ENCODE data around the gene CHD1.

CHD1 gene

GRCh38 chr5:98904780-98905179 lies 24.0 kb downstream of the CHD1 start:
- H3K27me3 Mint-ChIP-seq, result no peaks in the 10 kb centered on the region
- DNase-seq, result no peak
- no peak overlapping the region for H3K4me3 Mint-ChIP-seq
- no peak overlapping the region for H3K27ac Mint-ChIP-seq
- CTCF ChIA-PET, result interaction anchor here (1.1 to 3.1 kb wide), 6 partner anchors 9 to 156 kb away, joined by 3 to 33 read pairs (median 5); no protein-coding TSS in a partner anchor
- peaks cover 23% of the 10 kb centered on the region for H3K36me3 Mint-ChIP-seq
- peaks cover 15% of the 10 kb centered on the region for H3K4me1 Mint-ChIP-seq
- no peaks in the 10 kb centered on the region for H3K9me3 Mint-ChIP-seq

GRCh38 chr5:98902733-98903132 lies 26.1 kb downstream of the CHD1 start:
- Mint-ChIP-seq H3K27ac (no peak overlapping the region), H3K36me3 (peaks cover 28% of the 10 kb centered on the region), H3K4me3 (no peak overlapping the region), H3K9me3 (no peaks in the 10 kb centered on the region), H3K4me1 (peaks cover 7% of the 10 kb centered on the region), H3K27me3 (no peaks in the 10 kb centered on the region)
- CTCF ChIA-PET, result interaction anchor here (1.6 to 3.1 kb wide), 2 partner anchors 129 to 158 kb away, joined by 4 to 22 read pairs; no protein-coding TSS in a partner anchor
- no peak for DNase-seq

- no peak overlapping the region for H3K4me3 Mint-ChIP-seq
- DNase-seq, result no peak
- H3K4me1 Mint-ChIP-seq, result no peaks in the 10 kb centered on the region
- no peak overlapping the region for H3K27ac Mint-ChIP-seq
- no peaks in the 10 kb centered on the region for H3K9me3 Mint-ChIP-seq
- H3K36me3 Mint-ChIP-seq, result peaks cover 35% of the 10 kb centered on the region
- CTCF ChIA-PET, result no interaction called here
- no peaks in the 10 kb centered on the region for H3K27me3 Mint-ChIP-seq
Observed at GRCh38 chr5:98899456-98899855, 29.4 kb downstream of the CHD1 start.

- CTCF ChIA-PET, result interaction anchor here (0.6 to 0.8 kb wide), 2 partner anchors 41 to 162 kb away, joined by 3 read pairs; no protein-coding TSS in a partner anchor
- Mint-ChIP-seq H3K9me3 (no peaks in the 10 kb centered on the region), H3K4me1 (no peaks in the 10 kb centered on the region), H3K27ac (no peak overlapping the region), H3K27me3 (no peaks in the 10 kb centered on the region), H3K36me3 (peaks cover 35% of the 10 kb centered on the region), H3K4me3 (no peak overlapping the region)
- DNase-seq, result no peak
Observed at GRCh38 chr5:98898743-98899142, 30.1 kb downstream of the CHD1 start.

GRCh38 chr5:98891591-98891990 lies 37.2 kb downstream of the CHD1 start:
- no peaks in the 10 kb centered on the region for H3K4me1 Mint-ChIP-seq
- CTCF ChIA-PET, result no interaction called here
- no peak for DNase-seq
- no peak overlapping the region for H3K27ac Mint-ChIP-seq
- H3K9me3 Mint-ChIP-seq, result no peaks in the 10 kb centered on the region
- no peak overlapping the region for H3K4me3 Mint-ChIP-seq
- H3K27me3 Mint-ChIP-seq, result no peaks in the 10 kb centered on the region
- H3K36me3 Mint-ChIP-seq, result peaks cover 45% of the 10 kb centered on the region

- H3K27ac Mint-ChIP-seq, result peak overlapping the region; percentile 33
- no peaks in the 10 kb centered on the region for H3K9me3 Mint-ChIP-seq
- peaks cover 49% of the 10 kb centered on the region for H3K36me3 Mint-ChIP-seq
- H3K27me3 Mint-ChIP-seq, result no peaks in the 10 kb centered on the region
- no peak for DNase-seq
- no peak overlapping the region for H3K4me3 Mint-ChIP-seq
- CTCF ChIA-PET, result no interaction called here
- H3K4me1 Mint-ChIP-seq, result no peaks in the 10 kb centered on the region
Observed at GRCh38 chr5:98880598-98880997, 48.2 kb downstream of the CHD1 start.

- CTCF ChIA-PET, result no interaction called here
Observed at GRCh38 chr5:98880151-98880550, 48.7 kb downstream of the CHD1 start.

GRCh38 chr5:98877600-98877999 lies 51.2 kb downstream of the CHD1 start:
- Mint-ChIP-seq H3K4me1 (no peaks in the 10 kb centered on the region), H3K36me3 (peaks cover 42% of the 10 kb centered on the region), H3K4me3 (no peak overlapping the region), H3K27ac (peak overlapping the region; percentile 46), H3K27me3 (no peaks in the 10 kb centered on the region), H3K9me3 (no peaks in the 10 kb centered on the region)
- CTCF ChIA-PET, result no interaction called here
- DNase-seq, result no peak

More at GRCh38 chr5:98880151-98880550, 48.7 kb downstream of the CHD1 start:
- H3K36me3 Mint-ChIP-seq, result peaks cover 48% of the 10 kb centered on the region
- no peaks in the 10 kb centered on the region for H3K4me1 Mint-ChIP-seq
- DNase-seq, result no peak
- H3K9me3 Mint-ChIP-seq, result no peaks in the 10 kb centered on the region
- H3K27ac Mint-ChIP-seq, result no peak overlapping the region
- no peak overlapping the region for H3K4me3 Mint-ChIP-seq
- no peaks in the 10 kb centered on the region for H3K27me3 Mint-ChIP-seq

- CTCF ChIA-PET, result no interaction called here
- DNase-seq, result no peak
- peaks cover 44% of the 10 kb centered on the region for H3K36me3 Mint-ChIP-seq
- no peak overlapping the region for H3K4me3 Mint-ChIP-seq
- no peak overlapping the region for H3K27ac Mint-ChIP-seq
- no peaks in the 10 kb centered on the region for H3K27me3 Mint-ChIP-seq
- no peaks in the 10 kb centered on the region for H3K9me3 Mint-ChIP-seq
- no peaks in the 10 kb centered on the region for H3K4me1 Mint-ChIP-seq
Observed at GRCh38 chr5:98872674-98873073, 56.1 kb downstream of the CHD1 start.

- Mint-ChIP-seq H3K27ac (no peak overlapping the region), H3K36me3 (peaks cover 48% of the 10 kb centered on the region), H3K4me3 (no peak overlapping the region), H3K27me3 (no peaks in the 10 kb centered on the region), H3K9me3 (no peaks in the 10 kb centered on the region), H3K4me1 (no peaks in the 10 kb centered on the region)
- no peak for DNase-seq
- CTCF ChIA-PET, result interaction anchor here (0.7 to 1.1 kb wide), 2 partner anchors 26 to 94 kb away, joined by 3 read pairs; no protein-coding TSS in a partner anchor
Observed at GRCh38 chr5:98865690-98866089, 63.1 kb downstream of the CHD1 start.

- Mint-ChIP-seq H3K27me3 (no peaks in the 10 kb centered on the region), H3K9me3 (peaks cover 2% of the 10 kb centered on the region)
Observed at GRCh38 chr5:98847054-98847453, 81.8 kb downstream of the CHD1 start.

GRCh38 chr5:98846520-98846919 lies 82.3 kb downstream of the CHD1 start:
- no peak for DNase-seq
- Mint-ChIP-seq H3K4me1 (no peaks in the 10 kb centered on the region), H3K27ac (no peak overlapping the region), H3K36me3 (peaks cover 2% of the 10 kb centered on the region), H3K4me3 (no peak overlapping the region), H3K9me3 (peaks cover 2% of the 10 kb centered on the region), H3K27me3 (no peaks in the 10 kb centered on the region)
- CTCF ChIA-PET, result no interaction called here

More at GRCh38 chr5:98847054-98847453, 81.8 kb downstream of the CHD1 start:
- H3K4me1 Mint-ChIP-seq, result no peaks in the 10 kb centered on the region
- H3K27ac Mint-ChIP-seq, result no peak overlapping the region
- no peak for DNase-seq
- peaks cover 2% of the 10 kb centered on the region for H3K36me3 Mint-ChIP-seq
- no peak overlapping the region for H3K4me3 Mint-ChIP-seq
- CTCF ChIA-PET, result no interaction called here

GRCh38 chr5:98845878-98846277 lies 82.9 kb downstream of the CHD1 start:
- H3K27me3 Mint-ChIP-seq, result no peaks in the 10 kb centered on the region
- DNase-seq, result no peak
- CTCF ChIA-PET, result no interaction called here
- H3K4me3 Mint-ChIP-seq, result no peak overlapping the region
- H3K4me1 Mint-ChIP-seq, result no peaks in the 10 kb centered on the region
- peaks cover 2% of the 10 kb centered on the region for H3K36me3 Mint-ChIP-seq
- H3K9me3 Mint-ChIP-seq, result peaks cover 2% of the 10 kb centered on the region
- no peak overlapping the region for H3K27ac Mint-ChIP-seq

- H3K27ac Mint-ChIP-seq, result no peak overlapping the region
- peaks cover 2% of the 10 kb centered on the region for H3K36me3 Mint-ChIP-seq
- CTCF ChIA-PET, result no interaction called here
- H3K27me3 Mint-ChIP-seq, result no peaks in the 10 kb centered on the region
- peaks cover 2% of the 10 kb centered on the region for H3K9me3 Mint-ChIP-seq
- H3K4me3 Mint-ChIP-seq, result no peak overlapping the region
- peaks cover under 1% of the 10 kb centered on the region for H3K4me1 Mint-ChIP-seq
- no peak for DNase-seq
Observed at GRCh38 chr5:98844865-98845264, 83.9 kb downstream of the CHD1 start.

GRCh38 chr5:98843481-98843880 lies 85.3 kb downstream of the CHD1 start:
- no peak for DNase-seq
- H3K27ac Mint-ChIP-seq, result no peak overlapping the region
- H3K36me3 Mint-ChIP-seq, result peaks cover 2% of the 10 kb centered on the region
- H3K4me3 Mint-ChIP-seq, result no peak overlapping the region
- H3K4me1 Mint-ChIP-seq, result peaks cover 3% of the 10 kb centered on the region
- no peaks in the 10 kb centered on the region for H3K27me3 Mint-ChIP-seq
- H3K9me3 Mint-ChIP-seq, result peaks cover 2% of the 10 kb centered on the region
- CTCF ChIA-PET, result no interaction called here

- Mint-ChIP-seq H3K27ac (no peak overlapping the region), H3K4me3 (no peak overlapping the region)
Observed at GRCh38 chr5:98840946-98841345, 87.9 kb downstream of the CHD1 start.

More at GRCh38 chr5:98840946-98841345, 87.9 kb downstream of the CHD1 start:
- H3K4me1 Mint-ChIP-seq, result peaks cover 3% of the 10 kb centered on the region
- CTCF ChIA-PET, result interaction anchor here (1.1 kb wide), 2 partner anchors 31 to 45 kb away, joined by 3 to 4 read pairs; no protein-coding TSS in a partner anchor
- peaks cover 2% of the 10 kb centered on the region for H3K36me3 Mint-ChIP-seq
- peaks cover 2% of the 10 kb centered on the region for H3K9me3 Mint-ChIP-seq
- no peaks in the 10 kb centered on the region for H3K27me3 Mint-ChIP-seq
- DNase-seq, result no peak
